Erythroblast (primary cell): Measurements from ENCODE around the gene FAR2.
"Not testable (repeated sequence)": the region's sequence is repeated elsewhere in the genome, so short reads cannot be mapped to it uniquely, and the experiment has no call there.

Source experiments
- DNase-seq, 2 experiments: peaks; one replicate each; lab custom pipeline; 2025; lab: John Stamatoyannopoulos, UW
- GATA1 ChIP-seq: IDR thresholded peaks from 2 replicates; pipeline ENCODE4 v1.6.1; 2011; ENCODE audit warnings: low read depth, mild to moderate bottlenecking, control low read depth, low read length, moderate library complexity
- POLR2A ChIP-seq: IDR thresholded peaks from 2 replicates; pipeline ENCODE4 v1.6.1; 2011; ENCODE audit warnings: mild to moderate bottlenecking, low read length

Gene FAR2

GRCh38 chr12:29242921-29243431, 93.9 kb downstream of the FAR2 start:
- TF ChIP-seq GATA1, result no peak
- TF ChIP-seq POLR2A, result no peak
- peak; percentile 1 to 10 for DNase-seq

GRCh38 chr12:29244159-29244765, 95.2 kb downstream of the FAR2 start:
- no peak for DNase-seq
- TF ChIP-seq POLR2A (no peak), GATA1 (no peak)

GRCh38 chr12:29245246-29245645, 96.2 kb downstream of the FAR2 start:
- no peak for TF ChIP-seq POLR2A
- no peak for TF ChIP-seq GATA1
- no peak for DNase-seq

GRCh38 chr12:29249930-29250329, 100.9 kb downstream of the FAR2 start:
- no peak for DNase-seq
- TF ChIP-seq GATA1 (no peak), POLR2A (no peak)

GRCh38 chr12:29253906-29254625, 105.0 kb downstream of the FAR2 start:
- TF ChIP-seq POLR2A (no peak), GATA1 (no peak)
- DNase-seq, result peak in 1 of 2 experiments; percentile 2

- TF ChIP-seq POLR2A, result no peak
- TF ChIP-seq GATA1, result no peak
- peak; percentile 71 to 81 for DNase-seq
Measured at GRCh38 chr12:29255042-29255441, 106.0 kb downstream of the FAR2 start.

GRCh38 chr12:29256598-29256997, 107.5 kb downstream of the FAR2 start:
- no peak for DNase-seq
- TF ChIP-seq GATA1 (no peak), POLR2A (no peak)

GRCh38 chr12:29257687-29258086, 108.6 kb downstream of the FAR2 start:
- not testable (repeated sequence) for DNase-seq

GRCh38 chr12:29264424-29264823, 115.3 kb downstream of the FAR2 start:
- no peak for DNase-seq
- no peak for TF ChIP-seq POLR2A
- TF ChIP-seq GATA1, result no peak

- no peak for DNase-seq
- no peak for TF ChIP-seq POLR2A
Measured at GRCh38 chr12:29269706-29270408, 120.8 kb downstream of the FAR2 start.

GRCh38 chr12:29270446-29270845, 121.4 kb downstream of the FAR2 start:
- TF ChIP-seq POLR2A (no peak), GATA1 (no peak)
- no peak for DNase-seq

- TF ChIP-seq POLR2A (no peak), GATA1 (no peak)
- DNase-seq, result no peak
Measured at GRCh38 chr12:29273178-29273843, 124.2 kb downstream of the FAR2 start.

- DNase-seq, result no peak
- TF ChIP-seq POLR2A (no peak), GATA1 (no peak)
Measured at GRCh38 chr12:29275834-29276233, 126.8 kb downstream of the FAR2 start.

GRCh38 chr12:29277231-29277630, 128.2 kb downstream of the FAR2 start:
- TF ChIP-seq POLR2A, result no peak
- DNase-seq, result no peak
